Vagina (tissue), 2 donors: Measurements from ENCODE around the gene GALNT6.

ENCODE experiments used
- CTCF ChIP-seq, 3 experiments: fragments of 450-650 bp in 2 of 3; fragments of 200-600 bp in 1 of 3; sonication (generic) in 1 of 3; IDR thresholded peaks; one replicate each; pipeline ENCODE4 v1.5.1; 2017 to 2019; ENCODE audit warnings: antibody characterized with exemption in 3 of 3, mild to moderate bottlenecking in 2 of 3, moderate library complexity in 2 of 3
- POLR2A ChIP-seq, 2 donors: fragments of 450-650 bp; IDR thresholded peaks; one replicate each; pipeline ENCODE4 v1.6.1; 2017; ENCODE audit warnings: antibody characterized with exemption in 2 of 2, mild to moderate bottlenecking in 2 of 2, moderate library complexity in 2 of 2
- POLR2AphosphoS5 ChIP-seq, 2 donors: sonication (generic); formaldehyde crosslinking; IDR thresholded peaks; one replicate each; pipeline ENCODE4 v1.9.0; 2017; ENCODE audit warnings: antibody characterized with exemption in 2 of 2, mild to moderate bottlenecking in 2 of 2, low read depth in 1 of 2; ENCODE audit not compliant: insufficient read depth in 1 of 2

- TF ChIP-seq POLR2A (IDR thresholded peaks at IDR 0.05) (no peak), CTCF (IDR thresholded peaks at IDR 0.05) (no peak), POLR2AphosphoS5 (IDR thresholded peaks at IDR 0.05; ENCODE audit: insufficient read depth in 1 of 2, low read depth in 1 of 2) (no peak)
Measured at GRCh38 chr12:51330186-51330585, 61.0 kb downstream of the GALNT6 start.
